H9 (cell line): Measurements from ENCODE around the gene HNF1B. TPM values are rescaled to one million over a fixed set of nuclear protein-coding genes. Genes with fewer than 3 reads are reported as not detected.

Experiments used
- DNase-seq: peaks from one replicate; pipeline ENCODE4 v3.0.0-alpha.2; 2017
- H2AFZ ChIP-seq: one replicate; pipeline ENCODE4 v1.6.1; 2013; ENCODE audit warnings: mild to moderate bottlenecking, low read length, control low read depth, moderate library complexity
- H2AK5ac ChIP-seq: 2 replicates; pipeline ENCODE4 v1.6.1; 2013; ENCODE audit warnings: low read length, control low read depth, mixed read lengths; ENCODE audit not compliant: insufficient read length
- H2BK120ac ChIP-seq: one replicate; pipeline ENCODE4 v1.6.1; 2013; ENCODE audit warnings: low read depth, mild to moderate bottlenecking, low read length, control low read depth, inconsistent platforms; ENCODE audit not compliant: poor library complexity, severe bottlenecking
- H2BK12ac ChIP-seq: 2 replicates; pipeline ENCODE4 v1.6.1; 2013; ENCODE audit warnings: low read length, control low read depth, mixed read lengths, low read depth; ENCODE audit not compliant: insufficient read length
- H2BK15ac ChIP-seq: 2 replicates; pipeline ENCODE4 v1.6.1; 2013; ENCODE audit warnings: low read depth, low read length, control low read depth
- H2BK20ac ChIP-seq: one replicate; pipeline ENCODE4 v1.6.1; 2013; ENCODE audit warnings: low read depth, mild to moderate bottlenecking, low read length, control low read depth, inconsistent platforms; ENCODE audit not compliant: poor library complexity, severe bottlenecking
- H2BK5ac ChIP-seq: 2 replicates; pipeline ENCODE4 v1.6.1; 2013; ENCODE audit warnings: low read length, control low read depth, mixed read lengths; ENCODE audit not compliant: insufficient read length
- H3K14ac ChIP-seq: 2 replicates; pipeline ENCODE4 v1.6.1; 2013; ENCODE audit warnings: low read length, control low read depth; ENCODE audit not compliant: insufficient read depth
- H3K18ac ChIP-seq: 2 replicates; pipeline ENCODE4 v1.6.1; 2013; ENCODE audit warnings: low read depth, mild to moderate bottlenecking, mixed read lengths, low read length, control low read depth; ENCODE audit not compliant: insufficient read length
- H3K23ac ChIP-seq: 2 replicates; pipeline ENCODE4 v1.6.1; 2013; ENCODE audit warnings: low read length, control low read depth, mixed read lengths, low read depth; ENCODE audit not compliant: insufficient read length
- H3K23me2 ChIP-seq: 2 replicates; pipeline ENCODE4 v1.6.1; 2013; ENCODE audit warnings: low read depth, mild to moderate bottlenecking, mixed read lengths, low read length, control low read depth; ENCODE audit not compliant: insufficient read length, poor library complexity, severe bottlenecking
- H3K27ac ChIP-seq: 2 replicates; pipeline ENCODE4 v1.5.1; 2013; ENCODE audit warnings: low read length, control low read depth, mixed read lengths, low read depth; ENCODE audit not compliant: insufficient read length
- H3K27me3 ChIP-seq: 2 replicates; pipeline ENCODE4 v1.6.1; 2013; ENCODE audit warnings: low read length, control low read depth, inconsistent platforms; ENCODE audit not compliant: insufficient read depth
- H3K4ac ChIP-seq: 2 replicates; pipeline ENCODE4 v1.6.1; 2013; ENCODE audit warnings: low read depth, mild to moderate bottlenecking, control low read depth, inconsistent platforms, low read length, moderate library complexity
- H3K4me1 ChIP-seq: 2 replicates; pipeline ENCODE4 v1.6.1; 2013; ENCODE audit warnings: low read length, control low read depth, inconsistent platforms; ENCODE audit not compliant: insufficient read depth
- H3K4me2 ChIP-seq: 2 replicates; pipeline ENCODE4 v1.6.1; 2013; ENCODE audit warnings: low read length, control low read depth, mixed read lengths; ENCODE audit not compliant: insufficient read length, insufficient read depth
- H3K56ac ChIP-seq: 2 replicates; pipeline ENCODE4 v1.6.1; 2013; ENCODE audit warnings: low read depth, mild to moderate bottlenecking, mixed read lengths, low read length, control low read depth; ENCODE audit not compliant: insufficient read length
- H3K79me1 ChIP-seq: 2 replicates; pipeline ENCODE4 v1.6.1; 2013; ENCODE audit warnings: low read depth, mild to moderate bottlenecking, moderate library complexity, low read length, control low read depth, inconsistent platforms; ENCODE audit not compliant: insufficient read depth, poor library complexity, severe bottlenecking
- H3K79me2 ChIP-seq: 2 replicates; pipeline ENCODE4 v1.6.1; 2013; ENCODE audit warnings: low read length, control low read depth, inconsistent platforms; ENCODE audit not compliant: insufficient read depth
- H3K9ac ChIP-seq: 2 replicates; pipeline ENCODE4 v1.6.1; 2013; ENCODE audit warnings: low read length, control low read depth, mixed read lengths; ENCODE audit not compliant: insufficient read length; ENCODE audit errors: extremely low read depth
- H3K9me3 ChIP-seq: one replicate; pipeline ENCODE4 v1.6.1; 2013; ENCODE audit warnings: low read depth, low read length, inconsistent platforms; ENCODE audit not compliant: control insufficient read depth
- H3T11ph ChIP-seq: one replicate; pipeline ENCODE4 v1.6.1; 2013; ENCODE audit warnings: mild to moderate bottlenecking, low read length, control low read depth, inconsistent platforms
- H4K20me1 ChIP-seq: one replicate; pipeline ENCODE4 v1.6.1; 2013; ENCODE audit not compliant: control insufficient read depth, insufficient read length, insufficient read depth
- H4K5ac ChIP-seq: 2 replicates; pipeline ENCODE4 v1.6.1; 2013; ENCODE audit warnings: low read depth, mild to moderate bottlenecking, mixed read lengths, low read length, control low read depth; ENCODE audit not compliant: insufficient read length
- H4K8ac ChIP-seq: replicated peaks from 2 replicates; pipeline ENCODE4 v1.6.1; 2013; ENCODE audit warnings: low read length, control low read depth, mixed read lengths, low read depth; ENCODE audit not compliant: insufficient read length
- H4K91ac ChIP-seq: 2 replicates; pipeline ENCODE4 v1.6.1; 2013; ENCODE audit warnings: low read depth, mild to moderate bottlenecking, moderate library complexity, mixed read lengths, low read length, control low read depth; ENCODE audit not compliant: insufficient read length
- H3K27ac Mint-ChIP-seq, 3 experiments: 2 replicates in 2 of 3; 3 replicates in 1 of 3; pipeline ENCODE4 v1.8.0; 2020 to 2021; ENCODE audit warnings: mixed read lengths in 3 of 3, mild to moderate bottlenecking in 1 of 3, moderate library complexity in 1 of 3
- H3K27me3 Mint-ChIP-seq: 2 replicates; pipeline ENCODE4 v1.8.0; 2021; ENCODE audit warnings: low read depth, mild to moderate bottlenecking, moderate library complexity, mixed read lengths
- H3K36me3 Mint-ChIP-seq, 3 experiments: 2 replicates in 2 of 3; 3 replicates in 1 of 3; pipeline ENCODE4 v1.8.0; 2020 to 2021; ENCODE audit warnings: low read depth in 3 of 3, mixed read lengths in 3 of 3; ENCODE audit not compliant: insufficient read depth in 1 of 3
- H3K4me1 Mint-ChIP-seq, 2 experiments: 2 replicates each; pipeline ENCODE4 v1.8.0; 2020; ENCODE audit warnings: mixed read lengths in 2 of 2
- H3K4me3 Mint-ChIP-seq, 2 experiments: 2 replicates in 1 of 2; 3 replicates in 1 of 2; pipeline ENCODE4 v1.8.0; 2020 to 2021; ENCODE audit warnings: mild to moderate bottlenecking in 2 of 2, mixed read lengths in 2 of 2, moderate library complexity in 1 of 2
- H3K9me3 Mint-ChIP-seq, 2 experiments: 2 replicates in 1 of 2; 3 replicates in 1 of 2; pipeline ENCODE4 v1.8.0; 2020; ENCODE audit warnings: mild to moderate bottlenecking in 2 of 2, mixed read lengths in 2 of 2, moderate library complexity in 1 of 2
- CTCF ChIP-seq: fragments of 200-600 bp; sonication (generic); conservative IDR thresholded peaks from 3 replicates; pipeline ENCODE4 v1.8.0; 2021; ENCODE audit warnings: antibody characterized with exemption, mild to moderate bottlenecking
- WGBS: extraction: QIAGEN DNeasy Blood & Tissue Kit; methylation state at CpG from one replicate; pipeline ENCODE4 v1.1.7; 2013; ENCODE audit warnings: missing lambda C conversion rate, low lambda C conversion rate, mixed read lengths; ENCODE audit not compliant: insufficient read length; ENCODE audit errors: extremely low coverage; 5-methylcytosine and 5-hydroxymethylcytosine counted together
- total RNA-seq: library from RNA; stranded (reverse); gene quantifications from 2 replicates; pipeline ENCODE4 v1.2.1, GENCODE V29; 2021

Gene HNF1B
- total RNA-seq, 1 experiment from 2014 or later = not detected

- no peaks in the 10 kb centered on the region for H3K36me3 Mint-ChIP-seq
- H2AFZ ChIP-seq = no peak overlapping the region
Measured at GRCh38 chr17:37648555-37648954, 96.3 kb downstream of the HNF1B start.

More at GRCh38 chr17:37648555-37648954, 96.3 kb downstream of the HNF1B start:
- H3K27ac ChIP-seq = no peak overlapping the region
- no peaks in the 10 kb centered on the region for H3K79me2 ChIP-seq
- H3K4me1 ChIP-seq = no peaks in the 10 kb centered on the region
- no peak overlapping the region for H2BK120ac ChIP-seq
- H3K23me2 ChIP-seq = no peaks in the 10 kb centered on the region
- H4K91ac ChIP-seq = no peak overlapping the region
- no peak overlapping the region for H3K27ac Mint-ChIP-seq
- no peak overlapping the region for H3K56ac ChIP-seq
- no peak overlapping the region for H3K4me2 ChIP-seq
- no peaks in the 10 kb centered on the region for H3K27me3 ChIP-seq
- no peaks in the 10 kb centered on the region for H4K20me1 ChIP-seq
- H3K18ac ChIP-seq = no peak overlapping the region
- no peak overlapping the region for H2BK15ac ChIP-seq
- no peak overlapping the region for H2AK5ac ChIP-seq
- no peak overlapping the region for H3K4me3 Mint-ChIP-seq
- H4K5ac ChIP-seq = no peak overlapping the region
- no peak overlapping the region for H4K8ac ChIP-seq
- H3K14ac ChIP-seq = no peak overlapping the region
- WGBS = no CpG with 5 or more reads among the region's 2 CpGs
- no peak for DNase-seq
- no peak overlapping the region for H3T11ph ChIP-seq
- no peak overlapping the region for H2BK5ac ChIP-seq
- H3K4ac ChIP-seq = no peak overlapping the region
- H2BK12ac ChIP-seq = no peak overlapping the region
- no peak for TF ChIP-seq CTCF
- no peaks in the 10 kb centered on the region for H3K9me3 ChIP-seq
- no peaks in the 10 kb centered on the region for H3K9me3 Mint-ChIP-seq
- peaks cover 3 to 5% of the 10 kb centered on the region in 2 experiments for H3K4me1 Mint-ChIP-seq
- no peak overlapping the region for H3K9ac ChIP-seq
- no peak overlapping the region for H2BK20ac ChIP-seq
- no peaks in the 10 kb centered on the region for H3K79me1 ChIP-seq
- peaks cover 48% of the 10 kb centered on the region for H3K27me3 Mint-ChIP-seq
- no peak overlapping the region for H3K23ac ChIP-seq
